Adipocyte (in vitro differentiated cells): ENCODE data around the gene LTA4H.
"Not testable (repeated sequence)": the region's sequence is repeated elsewhere in the genome, so short reads cannot be mapped to it uniquely, and the experiment has no call there.

ENCODE experiments used
- DNase-seq: peaks from one replicate; pipeline ENCODE4 v3.0.0-alpha.2; 2015; ENCODE audit warnings: low read depth
- H3K27me3 ChIP-seq: replicated peaks from 2 replicates; pipeline ENCODE4 v1.7.0; 2013; ENCODE audit warnings: mild to moderate bottlenecking, low read length, moderate library complexity; ENCODE audit not compliant: control insufficient read depth, insufficient read depth
- H3K36me3 ChIP-seq: 2 replicates; pipeline ENCODE4 v1.7.0; 2013; ENCODE audit warnings: low read length, mild to moderate bottlenecking, moderate library complexity; ENCODE audit not compliant: control insufficient read depth, insufficient read depth, severe bottlenecking
- H3K4me1 ChIP-seq: 2 replicates; pipeline ENCODE4 v1.7.0; 2013; ENCODE audit warnings: mild to moderate bottlenecking, low read length, moderate library complexity; ENCODE audit not compliant: control insufficient read depth, insufficient read depth
- H3K4me3 ChIP-seq: 2 replicates; pipeline ENCODE4 v1.7.0; 2013; ENCODE audit warnings: mild to moderate bottlenecking, low read length, moderate library complexity
- H3K9ac ChIP-seq: 2 replicates; pipeline ENCODE4 v1.7.0; 2013; ENCODE audit warnings: mild to moderate bottlenecking, low read length, moderate library complexity
- H3K9me3 ChIP-seq: 2 replicates; pipeline ENCODE4 v1.7.0; 2013; ENCODE audit warnings: mild to moderate bottlenecking, low read length, moderate library complexity; ENCODE audit not compliant: control insufficient read depth

Gene LTA4H

GRCh38 chr12:96069511-96070231 lies 34.3 kb upstream of the LTA4H start:
- H3K27me3 ChIP-seq, result no peaks in the 10 kb centered on the region
- H3K4me1 ChIP-seq, result no peaks in the 10 kb centered on the region
- no peaks in the 10 kb centered on the region for H3K9me3 ChIP-seq
- H3K9ac ChIP-seq, result no peak overlapping the region
- no peak for DNase-seq
- no peak overlapping the region for H3K4me3 ChIP-seq
- H3K36me3 ChIP-seq, result no peaks in the 10 kb centered on the region

GRCh38 chr12:96068636-96069035 lies 33.2 kb upstream of the LTA4H start:
- no peaks in the 10 kb centered on the region for H3K4me1 ChIP-seq
- H3K27me3 ChIP-seq, result no peaks in the 10 kb centered on the region
- H3K36me3 ChIP-seq, result no peaks in the 10 kb centered on the region
- DNase-seq, result no peak
- H3K4me3 ChIP-seq, result no peak overlapping the region
- H3K9ac ChIP-seq, result no peak overlapping the region
- H3K9me3 ChIP-seq, result no peaks in the 10 kb centered on the region

GRCh38 chr12:96068111-96068510 lies 32.7 kb upstream of the LTA4H start:
- Histone ChIP-seq H3K27me3 (no peaks in the 10 kb centered on the region), H3K9me3 (no peaks in the 10 kb centered on the region), H3K36me3 (no peaks in the 10 kb centered on the region), H3K4me1 (no peaks in the 10 kb centered on the region), H3K9ac (no peak overlapping the region), H3K4me3 (no peak overlapping the region)
- DNase-seq, result no peak

GRCh38 chr12:96065776-96066175 lies 30.4 kb upstream of the LTA4H start:
- H3K36me3 ChIP-seq, H3K9ac ChIP-seq, H3K4me3 ChIP-seq, H3K27me3 ChIP-seq, H3K4me1 ChIP-seq, DNase-seq, H3K9me3 ChIP-seq: not testable (repeated sequence)

GRCh38 chr12:96064966-96065365 lies 29.6 kb upstream of the LTA4H start:
- H3K27me3 ChIP-seq, result no peaks in the 10 kb centered on the region
- no peak overlapping the region for H3K4me3 ChIP-seq
- H3K36me3 ChIP-seq, result no peaks in the 10 kb centered on the region
- no peaks in the 10 kb centered on the region for H3K4me1 ChIP-seq
- H3K9ac ChIP-seq, result no peak overlapping the region
- DNase-seq, result no peak
- no peaks in the 10 kb centered on the region for H3K9me3 ChIP-seq

- no peak for DNase-seq
- Histone ChIP-seq H3K27me3 (no peaks in the 10 kb centered on the region), H3K4me3 (no peak overlapping the region), H3K4me1 (no peaks in the 10 kb centered on the region), H3K9ac (no peak overlapping the region), H3K9me3 (no peaks in the 10 kb centered on the region), H3K36me3 (no peaks in the 10 kb centered on the region)
Observed at GRCh38 chr12:96064271-96064670, 28.9 kb upstream of the LTA4H start.

- Histone ChIP-seq H3K9ac (no peak overlapping the region), H3K9me3 (no peaks in the 10 kb centered on the region), H3K27me3 (no peaks in the 10 kb centered on the region), H3K4me1 (no peaks in the 10 kb centered on the region), H3K36me3 (no peaks in the 10 kb centered on the region), H3K4me3 (no peak overlapping the region)
- peak; percentile 44 for DNase-seq
Observed at GRCh38 chr12:96063046-96063445, 27.7 kb upstream of the LTA4H start.

- Histone ChIP-seq H3K9me3 (no peaks in the 10 kb centered on the region), H3K36me3 (no peaks in the 10 kb centered on the region), H3K27me3 (no peaks in the 10 kb centered on the region), H3K4me1 (no peaks in the 10 kb centered on the region), H3K9ac (no peak overlapping the region), H3K4me3 (no peak overlapping the region)
- peak; percentile 93 for DNase-seq
Observed at GRCh38 chr12:96061864-96062453, 26.6 kb upstream of the LTA4H start.

GRCh38 chr12:96061323-96061722 lies 25.9 kb upstream of the LTA4H start:
- no peak for DNase-seq
- no peaks in the 10 kb centered on the region for H3K4me1 ChIP-seq
- H3K36me3 ChIP-seq, result no peaks in the 10 kb centered on the region
- no peaks in the 10 kb centered on the region for H3K27me3 ChIP-seq
- no peak overlapping the region for H3K9ac ChIP-seq
- peaks cover 4% of the 10 kb centered on the region for H3K9me3 ChIP-seq
- H3K4me3 ChIP-seq, result no peak overlapping the region

- H3K4me1 ChIP-seq, result no peaks in the 10 kb centered on the region
- H3K9me3 ChIP-seq, result peaks cover 4% of the 10 kb centered on the region
- no peak for DNase-seq
- no peak overlapping the region for H3K4me3 ChIP-seq
- no peak overlapping the region for H3K9ac ChIP-seq
- H3K27me3 ChIP-seq, result no peaks in the 10 kb centered on the region
- H3K36me3 ChIP-seq, result no peaks in the 10 kb centered on the region
Observed at GRCh38 chr12:96060041-96060440, 24.7 kb upstream of the LTA4H start.

GRCh38 chr12:96057986-96058553 lies 22.7 kb upstream of the LTA4H start:
- H3K4me3 ChIP-seq, result no peak overlapping the region
- no peak for DNase-seq
- peaks cover 7% of the 10 kb centered on the region for H3K4me1 ChIP-seq
- no peaks in the 10 kb centered on the region for H3K36me3 ChIP-seq
- H3K27me3 ChIP-seq, result no peaks in the 10 kb centered on the region
- no peak overlapping the region for H3K9ac ChIP-seq
- peaks cover 4% of the 10 kb centered on the region for H3K9me3 ChIP-seq
